ENCODE measurements around the gene CCNY.

CCNY gene

DNA sequence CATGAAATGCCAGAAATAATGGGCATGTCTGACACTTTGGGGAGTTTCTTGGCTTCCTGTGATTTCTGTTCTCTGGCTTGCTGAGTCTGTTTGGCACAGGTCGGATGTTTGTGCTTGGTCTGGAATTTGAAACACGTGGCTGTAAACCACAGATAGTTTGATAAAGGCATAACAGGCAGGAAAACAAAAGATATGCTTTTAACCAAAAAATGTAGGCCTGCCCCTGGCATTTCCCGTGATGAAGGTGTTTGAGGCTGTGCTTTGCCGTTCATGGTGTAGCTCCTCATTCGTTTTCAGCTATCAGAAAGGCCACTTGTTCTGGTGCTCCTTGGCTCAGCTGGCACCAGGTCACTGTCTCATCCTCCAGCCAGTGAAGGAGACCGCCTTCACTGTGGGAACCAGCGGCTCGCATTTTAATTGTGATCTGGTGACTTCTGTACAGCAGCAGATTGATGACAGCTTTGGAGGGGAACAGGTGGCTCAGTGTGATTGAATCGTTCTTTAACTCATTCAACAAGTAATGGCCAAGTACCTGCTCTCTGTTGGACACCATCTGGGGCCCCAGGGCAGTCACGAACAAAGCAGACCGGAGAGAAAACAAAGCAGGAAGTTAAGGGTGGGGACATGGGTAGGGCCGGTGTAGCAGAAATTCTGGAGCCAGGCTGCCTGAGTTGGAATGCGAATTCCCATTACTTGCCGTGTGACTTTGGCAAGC lies 111.5 kb downstream of the CCNY start:
- Histone ChIP-seq H3K4me2 (no peak overlapping the region), H3K27me3 (ENCODE audit: insufficient read depth, low read depth) (no peaks in the 10 kb centered on the region), H3K36me3 (ENCODE audit: insufficient read depth) (no peaks in the 10 kb centered on the region), H3K4me1 (ENCODE audit: low read depth, poor library complexity, severe bottlenecking) (peaks cover 24% of the 10 kb centered on the region), H2AFZ (ENCODE audit: low read depth) (no peak overlapping the region), H4K20me1 (ENCODE audit: insufficient read depth) (peaks cover 3% of the 10 kb centered on the region; the same call in 1 of the 2 replicates), H3K79me2 (ENCODE audit: insufficient read depth, low read depth) (no peaks in the 10 kb centered on the region), H3K9ac (no peak overlapping the region), H3K27ac (no peak overlapping the region), H3K4me3 (IDR thresholded peaks at IDR 0.05; ENCODE audit: insufficient read depth, low read depth, low read length) (no peak overlapping the region)
- TF ChIP-seq, protein P1, sequence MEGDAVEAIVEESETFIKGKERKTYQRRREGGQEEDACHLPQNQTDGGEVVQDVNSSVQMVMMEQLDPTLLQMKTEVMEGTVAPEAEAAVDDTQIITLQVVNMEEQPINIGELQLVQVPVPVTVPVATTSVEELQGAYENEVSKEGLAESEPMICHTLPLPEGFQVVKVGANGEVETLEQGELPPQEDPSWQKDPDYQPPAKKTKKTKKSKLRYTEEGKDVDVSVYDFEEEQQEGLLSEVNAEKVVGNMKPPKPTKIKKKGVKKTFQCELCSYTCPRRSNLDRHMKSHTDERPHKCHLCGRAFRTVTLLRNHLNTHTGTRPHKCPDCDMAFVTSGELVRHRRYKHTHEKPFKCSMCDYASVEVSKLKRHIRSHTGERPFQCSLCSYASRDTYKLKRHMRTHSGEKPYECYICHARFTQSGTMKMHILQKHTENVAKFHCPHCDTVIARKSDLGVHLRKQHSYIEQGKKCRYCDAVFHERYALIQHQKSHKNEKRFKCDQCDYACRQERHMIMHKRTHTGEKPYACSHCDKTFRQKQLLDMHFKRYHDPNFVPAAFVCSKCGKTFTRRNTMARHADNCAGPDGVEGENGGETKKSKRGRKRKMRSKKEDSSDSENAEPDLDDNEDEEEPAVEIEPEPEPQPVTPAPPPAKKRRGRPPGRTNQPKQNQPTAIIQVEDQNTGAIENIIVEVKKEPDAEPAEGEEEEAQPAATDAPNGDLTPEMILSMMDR (conservative IDR thresholded peaks at IDR 0.05; ENCODE audit: low read depth, low read length) = no peak

DNA sequence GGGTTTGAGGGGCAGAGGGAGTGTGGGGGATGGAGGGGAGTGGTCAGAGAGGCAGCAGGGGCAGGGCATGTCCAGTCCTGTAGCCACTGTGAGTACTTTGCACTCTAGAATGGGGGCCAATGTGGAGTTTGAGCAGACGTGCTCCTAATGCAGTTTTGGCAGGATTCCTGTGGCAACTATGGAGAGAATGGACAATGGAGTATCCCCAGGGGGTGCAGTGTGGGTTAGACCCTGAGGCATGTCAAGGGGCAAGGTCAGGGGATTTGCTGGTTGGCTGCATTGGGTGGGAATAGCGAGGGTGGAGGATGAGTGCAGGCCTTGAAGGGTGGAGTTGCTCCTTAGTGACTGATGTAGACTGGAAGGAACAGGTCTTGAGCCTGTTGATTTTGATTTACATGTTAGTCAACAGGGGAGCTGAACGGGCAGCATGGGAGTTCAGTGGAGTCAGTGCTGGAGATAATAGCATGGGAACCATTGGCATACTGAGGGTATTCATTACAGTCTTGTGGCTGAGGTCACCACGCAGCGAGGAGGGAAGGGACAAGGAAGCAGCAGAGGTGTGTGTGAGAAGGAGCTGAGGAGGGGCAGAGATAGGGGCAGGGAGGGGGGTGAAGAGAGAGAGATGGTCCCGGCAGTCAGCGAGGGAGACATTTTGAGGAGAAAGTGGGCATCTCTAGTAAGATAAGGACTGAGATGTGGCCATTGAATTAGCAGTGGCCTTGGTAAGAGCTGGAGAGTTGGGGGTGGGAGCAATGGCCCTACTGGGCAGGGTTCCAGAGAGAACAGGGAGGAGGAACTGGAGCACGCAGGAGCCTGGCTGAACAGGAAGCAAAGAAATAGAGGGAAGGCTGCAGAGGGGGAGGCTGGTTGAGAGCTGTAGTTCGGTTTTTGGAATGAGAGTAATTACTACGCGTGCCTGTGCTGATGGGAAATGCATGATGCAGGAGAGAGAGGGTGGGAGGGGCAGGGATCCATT lies 112.7 kb downstream of the CCNY start:
- H3K4me2 ChIP-seq = no peak overlapping the region
- H3K4me1 ChIP-seq (ENCODE audit: low read depth, poor library complexity, severe bottlenecking) = peaks cover 24% of the 10 kb centered on the region
- peaks cover 3% of the 10 kb centered on the region; the same call in 1 of the 2 replicates for H4K20me1 ChIP-seq (ENCODE audit: insufficient read depth)
- TF ChIP-seq, protein P1 (conservative IDR thresholded peaks at IDR 0.05; ENCODE audit: low read depth, low read length) = no peak
- no peaks in the 10 kb centered on the region for H3K27me3 ChIP-seq (ENCODE audit: insufficient read depth, low read depth)
- no peak overlapping the region for H3K4me3 ChIP-seq (IDR thresholded peaks at IDR 0.05; ENCODE audit: insufficient read depth, low read depth, low read length)
- no peak overlapping the region for H3K9ac ChIP-seq
- H3K79me2 ChIP-seq (ENCODE audit: insufficient read depth, low read depth) = no peaks in the 10 kb centered on the region
- H2AFZ ChIP-seq (ENCODE audit: low read depth) = no peak overlapping the region
- no peaks in the 10 kb centered on the region for H3K36me3 ChIP-seq (ENCODE audit: insufficient read depth)
- no peak overlapping the region for H3K27ac ChIP-seq

DNA sequence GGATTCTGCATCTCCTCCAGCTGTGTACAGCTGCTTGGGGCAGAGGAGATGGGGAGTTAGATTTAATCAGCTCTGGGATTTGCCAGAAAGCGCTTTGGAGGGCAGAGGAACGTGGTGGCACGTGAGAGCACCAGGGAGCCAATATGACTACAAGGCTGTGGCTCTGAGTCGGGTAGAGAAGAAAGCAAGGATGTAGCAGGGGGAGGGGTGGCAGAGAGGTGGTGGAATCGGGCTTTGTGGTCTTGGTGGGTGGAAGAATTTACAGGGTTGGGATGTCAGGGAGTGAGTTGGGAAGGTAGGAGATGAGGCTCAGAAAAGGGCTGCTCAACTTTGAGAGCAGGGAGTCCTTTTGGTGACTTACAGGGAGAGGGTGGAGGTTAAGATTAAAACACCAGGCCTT lies 113.6 kb downstream of the CCNY start:
- peaks cover 24% of the 10 kb centered on the region for H3K4me1 ChIP-seq (ENCODE audit: low read depth, poor library complexity, severe bottlenecking)
- H4K20me1 ChIP-seq (ENCODE audit: insufficient read depth) = peaks cover 3% of the 10 kb centered on the region; the same call in 1 of the 2 replicates
- no peaks in the 10 kb centered on the region for H3K27me3 ChIP-seq (ENCODE audit: insufficient read depth, low read depth)
- no peaks in the 10 kb centered on the region for H3K79me2 ChIP-seq (ENCODE audit: insufficient read depth, low read depth)
- H3K36me3 ChIP-seq (ENCODE audit: insufficient read depth) = no peaks in the 10 kb centered on the region
- no peak overlapping the region for H2AFZ ChIP-seq (ENCODE audit: low read depth)
- TF ChIP-seq, protein P1 (conservative IDR thresholded peaks at IDR 0.05; ENCODE audit: low read depth, low read length) = no peak
- H3K27ac ChIP-seq = no peak overlapping the region
- no peak overlapping the region for H3K9ac ChIP-seq
- no peak overlapping the region for H3K4me3 ChIP-seq (IDR thresholded peaks at IDR 0.05; ENCODE audit: insufficient read depth, low read depth, low read length)
- no peak overlapping the region for H3K4me2 ChIP-seq

DNA sequence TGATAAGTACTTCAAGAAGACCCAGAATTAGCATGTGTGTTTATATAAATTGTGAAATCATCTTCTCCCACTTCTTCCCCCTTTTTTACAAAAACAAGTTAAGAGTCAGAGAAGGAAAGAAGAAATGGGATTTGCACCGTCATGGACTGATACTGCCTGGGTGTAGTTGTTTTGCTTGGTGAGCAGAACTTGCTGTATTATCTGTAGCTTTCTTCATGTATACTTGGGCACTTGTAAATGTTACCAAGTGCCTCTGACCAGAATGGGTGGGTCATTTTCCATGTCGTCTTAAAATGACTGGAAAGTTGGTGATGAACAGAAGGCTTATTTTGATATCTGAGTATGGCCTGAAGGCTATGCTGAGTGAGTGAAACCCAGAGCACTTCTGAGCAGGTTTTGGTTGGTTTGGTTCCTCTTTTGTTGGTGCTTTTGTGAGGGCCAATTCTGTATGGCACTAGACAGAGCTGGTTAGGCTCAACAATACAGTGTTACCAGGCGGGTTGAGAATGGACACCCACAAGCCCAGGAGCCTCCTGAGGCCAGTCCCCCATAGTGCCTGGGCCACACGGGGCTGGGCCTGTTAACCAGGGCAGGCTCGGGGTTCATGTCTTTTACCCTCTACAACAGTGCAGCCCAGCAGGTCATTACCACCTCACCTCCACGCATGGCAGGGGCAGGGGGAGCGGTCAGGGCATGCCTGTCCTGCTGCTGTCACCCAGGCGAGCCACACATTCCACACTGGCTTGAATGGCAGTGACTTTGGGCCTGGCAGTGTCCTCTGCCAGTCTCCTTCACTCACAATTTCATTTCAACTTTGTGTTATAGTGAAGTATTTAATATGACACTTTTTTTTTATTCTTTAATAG lies 115.1 kb downstream of the CCNY start:
- H3K4me1 ChIP-seq (ENCODE audit: low read depth, poor library complexity, severe bottlenecking) = peaks cover 24% of the 10 kb centered on the region
- H3K9ac ChIP-seq = no peak overlapping the region
- no peaks in the 10 kb centered on the region for H3K27me3 ChIP-seq (ENCODE audit: insufficient read depth, low read depth)
- no peak overlapping the region for H3K27ac ChIP-seq
- peaks cover 3% of the 10 kb centered on the region; the same call in 1 of the 2 replicates for H4K20me1 ChIP-seq (ENCODE audit: insufficient read depth)
- H3K36me3 ChIP-seq (ENCODE audit: insufficient read depth) = no peaks in the 10 kb centered on the region
- TF ChIP-seq, protein P1 (conservative IDR thresholded peaks at IDR 0.05; ENCODE audit: low read depth, low read length) = no peak
- no peak overlapping the region; the same call in 1 of the 2 replicates for H3K4me2 ChIP-seq
- no peak overlapping the region for H3K4me3 ChIP-seq (IDR thresholded peaks at IDR 0.05; ENCODE audit: insufficient read depth, low read depth, low read length)
- H3K79me2 ChIP-seq (ENCODE audit: insufficient read depth, low read depth) = no peaks in the 10 kb centered on the region
- H2AFZ ChIP-seq (ENCODE audit: low read depth) = no peak overlapping the region

All from KMS-11 (cell line).